HepG2 (cell line): ENCODE results near the gene ASB7. TPM values are rescaled to one million over a fixed set of nuclear protein-coding genes. Genes with fewer than 3 reads are reported as not detected.

Experiments
- ARHGAP35 ChIP-seq: sonication (generic); formaldehyde crosslinking; IDR thresholded peaks from 2 replicates; pipeline ENCODE4 v1.9.0; 2022; ENCODE audit warnings: mild to moderate bottlenecking, inconsistent platforms, moderate library complexity, missing genetic modification reagents, borderline replicate concordance
- HIC2 ChIP-seq: sonication (generic); formaldehyde crosslinking; IDR thresholded peaks from 2 replicates; pipeline ENCODE4 v1.9.0; 2022; ENCODE audit warnings: low read depth, missing genetic modification reagents
- PHF8 ChIP-seq: sonication (generic); formaldehyde crosslinking; IDR thresholded peaks from 2 replicates; pipeline ENCODE4 v1.5.0; 2020; ENCODE audit warnings: missing genetic modification reagents
- SRSF9 ChIP-seq: fragments of 200-400 bp; formaldehyde crosslinking; IDR thresholded peaks from 2 replicates; pipeline ENCODE4 v1.6.1; 2018; ENCODE audit warnings: borderline replicate concordance, mild to moderate bottlenecking, low read depth, low read length; ENCODE audit not compliant: insufficient read depth, poor library complexity, severe bottlenecking
- THAP9 ChIP-seq: sonication (generic); formaldehyde crosslinking; IDR thresholded peaks from 2 replicates; pipeline ENCODE4; 2020; ENCODE audit warnings: missing genetic modification reagents, mild to moderate bottlenecking, borderline replicate concordance
- ZNF564 ChIP-seq: sonication (generic); formaldehyde crosslinking; IDR thresholded peaks from 2 replicates; pipeline ENCODE4 v1.8.1; 2023; ENCODE audit warnings: mild to moderate bottlenecking, missing genetic modification reagents
- ZNF609 ChIP-seq: sonication (generic); formaldehyde crosslinking; IDR thresholded peaks from 2 replicates; pipeline ENCODE4 v1.4.0; 2020; ENCODE audit warnings: mild to moderate bottlenecking, missing genetic modification reagents, borderline replicate concordance
- ZNF841 ChIP-seq: sonication (generic); formaldehyde crosslinking; IDR thresholded peaks from 2 replicates; pipeline ENCODE4 v1.8.1; 2023; ENCODE audit warnings: missing genetic modification reagents, borderline replicate concordance
- polyA plus RNA-seq, 8 experiments: library from polyadenylated mRNA; depleted of rRNA in 3 of 8; stranded (reverse) in 7 of 8; unstranded in 1 of 8; fragments of >200 nt; fragmentation: Illumina TruSeq in 4 of 8; extraction: Trizol in 4 of 8; gene quantifications; 2 replicates each; pipeline versions ENCODE4 v1.2.1 to v1.2.3, GENCODE V29; 2011 to 2016; ENCODE audit warnings: low read depth in 4 of 8, missing spikeins in 1 of 8, mixed read lengths in 1 of 8; ENCODE audit not compliant: insufficient read depth in 1 of 8
- total RNA-seq, 5 experiments: library from RNA; depleted of rRNA; stranded (reverse); fragments of >200 nt; fragmentation: Illumina TruSeq; extraction: Trizol; gene quantifications; 2 replicates each; pipeline ENCODE4 v1.2.3, GENCODE V29; 2016; ENCODE audit warnings: low read depth in 1 of 5

The ASB7 gene
- total and polyA plus RNA-seq, 2 of the 13 experiments (the other 11 are each of a cell fraction or from before 2014, with no cell fraction given) = 7.7 to 12.1 TPM

- TF ChIP-seq SRSF9 = no peak
- no peak for TF ChIP-seq ARHGAP35 (CRISPR knock-in tag)
- TF ChIP-seq PHF8 (CRISPR knock-in tag) = no peak
- TF ChIP-seq ZNF841 (CRISPR knock-in tag) = no peak
- TF ChIP-seq ZNF564 (CRISPR knock-in tag) = no peak
- TF ChIP-seq ZNF609 = no peak
- no peak for TF ChIP-seq THAP9 (CRISPR knock-in tag)
- TF ChIP-seq HIC2 = no peak
Observed at GRCh38 chr15:100580414-100580813, 22.0 kb upstream of the ASB7 start (continued).
